Motor neuron (in vitro differentiated cells): ENCODE measurements around the gene MINDY4. TPM values are rescaled to one million over a fixed set of nuclear protein-coding genes. Genes with fewer than 3 reads are reported as not detected.

Experiments
- ATAC-seq, 8 experiments: fragments of 200-7000 bp; cut with Tn5 transposase; replicated peaks in 6 of 8; 2 replicates each; pipeline ENCODE4 v1.8.0; 2021; ENCODE audit warnings: mild to moderate bottlenecking in 8 of 8, moderate library complexity in 8 of 8
- H3K27ac ChIP-seq, 2 donors: fragments of 250-450 bp; sonication (Bioruptor Pico); 2 replicates each; pipeline ENCODE4 v1.9.0; 2021; ENCODE audit warnings: antibody characterized with exemption in 2 of 2, mild to moderate bottlenecking in 2 of 2, moderate library complexity in 1 of 2
- H3K4me1 ChIP-seq, 2 donors: fragments of 250-450 bp; sonication (Bioruptor Pico); replicated peaks in 1 of 2; 2 replicates each; pipeline ENCODE4 v1.6.1; 2021; ENCODE audit warnings: antibody characterized with exemption in 2 of 2, mild to moderate bottlenecking in 2 of 2, moderate library complexity in 1 of 2
- H3K4me3 ChIP-seq, 5 donors: fragments of 250-450 bp; sonication (Bioruptor Pico); 2 replicates each; pipeline ENCODE4 v1.9.0; 2021; ENCODE audit warnings: antibody characterized with exemption in 5 of 5, mild to moderate bottlenecking in 5 of 5, moderate library complexity in 4 of 5
- WGBS, 10 experiments: fragments of 450-650 bp; shearing (Covaris generic); methylation state at CpG; one replicate each; pipeline ENCODE4 v1.0.0; 2022; 5-methylcytosine and 5-hydroxymethylcytosine counted together
- in situ Hi-C, 9 experiments: fragments of 400-800 bp; cut with MboI; loops; one replicate each; pipeline ENCODE4 v1.15.0; 2021; ENCODE audit warnings: low sequenced_read_pairs in 9 of 9, low pct_unique_long_range_greater_than_20kb in 2 of 9; ENCODE audit not compliant: unreplicated experiment in 9 of 9
- total RNA-seq, 8 experiments: library from RNA; unstranded; fragments of 300-600 nt; gene quantifications; 2 replicates each; pipeline versions ENCODE4 v1.2.3 to v1.2.4, GENCODE V29; 2022

MINDY4 gene
- total RNA-seq, 8 experiments from 2014 or later = 2.5 to 12.3 (median 4.6) TPM

DNA sequence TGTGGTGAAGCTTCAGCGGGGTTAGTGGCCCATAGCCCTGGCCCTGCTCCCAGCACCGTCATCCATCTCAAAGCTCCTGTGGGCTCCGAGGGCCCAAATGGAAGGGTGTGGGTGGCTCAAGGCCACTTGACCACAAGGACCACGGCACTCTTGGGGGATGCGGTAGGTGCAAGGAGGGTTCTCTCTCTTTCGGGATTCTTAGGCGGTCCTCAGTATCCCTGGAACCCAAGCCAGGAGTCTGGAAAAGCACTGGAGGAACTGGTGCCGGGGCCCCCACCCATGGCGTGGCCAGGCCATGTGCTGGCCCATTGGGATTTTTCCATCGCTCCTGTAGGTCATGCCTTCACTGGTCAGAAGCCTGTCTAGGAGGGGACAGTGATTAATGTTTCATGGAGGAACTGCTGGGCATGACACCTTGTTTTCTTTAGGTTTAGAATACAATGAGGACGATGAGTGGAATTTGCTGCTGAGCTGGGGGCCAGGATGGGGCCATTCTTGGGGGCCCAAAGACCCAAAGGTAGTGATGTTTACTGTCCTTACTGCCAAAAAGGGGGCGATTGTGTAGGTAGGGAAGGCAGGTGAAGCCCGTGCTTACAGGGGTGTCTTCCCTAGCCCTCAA, 157.1 kb downstream of the MINDY4 start:
- WGBS, 10 experiments = 58 to 100% (median 93%) methylated on average over 1 to 7 of the region's 13 CpGs; no CpG with 5 or more reads in 3 of the 10 experiments
- in situ Hi-C loops = no loop called here
- no peak overlapping the region for H3K4me3 ChIP-seq
- peaks cover under 1 to 4% of the 10 kb centered on the region in 2 donors for H3K4me1 ChIP-seq
- H3K27ac ChIP-seq = no peak overlapping the region
- no peak for ATAC-seq

DNA sequence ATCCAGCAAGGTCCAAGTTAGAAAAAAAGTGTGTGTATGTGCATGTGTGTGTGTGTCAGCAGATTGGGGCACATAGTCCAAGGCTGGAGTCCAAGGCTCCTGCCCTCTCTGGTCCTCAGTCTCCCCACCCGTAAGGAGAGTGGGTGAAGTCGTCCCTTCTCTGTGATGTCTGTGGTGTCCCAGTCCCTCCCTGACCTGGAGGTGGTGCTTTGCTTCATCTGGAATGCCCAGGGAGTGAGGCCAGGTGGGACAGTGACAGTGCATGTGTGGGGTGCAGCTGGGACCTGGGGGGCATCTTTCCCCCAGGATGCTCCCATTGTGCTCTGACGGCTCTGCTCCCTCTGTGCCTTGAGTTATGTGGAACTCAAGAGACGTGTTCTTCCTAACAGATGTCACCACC, 158.5 kb downstream of the MINDY4 start:
- in situ Hi-C loops = no loop called here
- WGBS, 10 experiments = 40 to 100% (median 87%) methylated on average over 1 to 2 of the region's 4 CpGs; no CpG with 5 or more reads in 6 of the 10 experiments
- Histone ChIP-seq H3K27ac (no peak overlapping the region), H3K4me3 (no peak overlapping the region), H3K4me1 (peaks cover 4 to 12% of the 10 kb centered on the region in 2 donors)
- no peak for ATAC-seq

DNA sequence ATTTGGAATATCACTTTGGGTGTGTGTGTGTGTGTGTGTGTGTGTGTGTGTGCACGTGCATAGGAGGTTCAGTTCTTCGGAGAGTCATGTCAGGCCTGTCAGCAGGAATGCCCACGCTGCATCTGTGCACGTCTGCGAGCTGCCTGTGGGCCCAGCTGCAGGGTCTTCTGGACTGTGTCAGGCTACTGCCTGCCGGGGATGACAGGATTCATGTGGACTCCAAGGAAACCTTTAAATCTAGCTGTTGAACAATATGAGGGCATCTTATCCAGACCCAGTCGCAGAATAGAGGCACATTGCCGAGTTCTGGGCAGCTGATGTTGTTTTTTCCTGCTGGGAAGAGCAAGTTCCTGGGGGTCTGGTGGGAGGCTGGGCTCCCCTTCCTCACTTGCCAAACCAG, 159.4 kb downstream of the MINDY4 start:
- peaks cover 4 to 12% of the 10 kb centered on the region in 2 donors for H3K4me1 ChIP-seq
- H3K4me3 ChIP-seq = no peak overlapping the region
- no peak overlapping the region for H3K27ac ChIP-seq
- 0 to 83% (median 64%) methylated on average over 1 to 8 of the region's 8 CpGs; no CpG with 5 or more reads in 3 of the 10 experiments for WGBS, 10 experiments
- in situ Hi-C loops = no loop called here
- peak in 5 of 8 experiments; percentile 54 to 78 (median 66) for ATAC-seq

DNA sequence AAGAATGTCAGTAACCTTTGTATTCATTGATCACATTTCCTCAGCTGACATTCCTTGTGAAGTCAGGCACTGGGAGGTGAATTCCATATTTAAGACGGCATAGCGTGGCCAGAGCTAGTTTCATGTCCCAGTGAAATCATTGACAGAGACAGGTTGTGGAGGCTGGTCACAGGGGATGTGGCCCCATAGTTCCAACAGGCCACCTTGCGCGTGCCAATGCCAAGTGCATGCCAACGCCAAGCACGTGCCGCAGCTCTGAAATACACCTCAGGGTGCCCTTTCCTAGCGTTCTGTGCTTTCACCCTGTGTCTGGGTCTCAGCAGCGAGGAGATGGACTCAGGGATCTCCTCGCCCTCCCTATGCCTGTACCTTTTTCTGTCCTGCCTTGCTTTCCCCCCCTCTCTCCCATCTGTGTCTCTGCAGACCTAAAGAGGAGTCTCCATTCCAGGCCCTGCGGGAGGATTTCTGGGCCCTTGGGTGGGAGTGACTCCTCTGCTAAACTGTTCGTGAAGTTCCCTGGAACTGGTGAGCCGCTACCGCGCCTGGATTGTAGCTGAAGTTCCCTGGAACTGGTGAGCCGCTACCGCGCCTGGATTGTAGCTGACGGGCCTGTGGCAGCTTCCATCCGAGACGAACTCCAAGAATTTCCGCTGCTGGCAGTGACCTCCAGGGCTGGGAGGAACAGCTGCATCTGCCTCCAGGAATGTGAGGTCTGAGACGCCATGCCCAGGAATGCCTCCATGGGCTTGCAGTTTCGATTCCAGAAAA, 160.1 kb downstream of the MINDY4 start:
- Histone ChIP-seq H3K4me1 (peaks cover 4 to 12% of the 10 kb centered on the region in 2 donors), H3K27ac (no peak overlapping the region), H3K4me3 (no peak overlapping the region)
- WGBS, 10 experiments = 74 to 100% (median 95%) methylated on average over 3 to 10 of the region's 24 CpGs; no CpG with 5 or more reads in 2 of the 10 experiments
- in situ Hi-C loops = no loop called here
- ATAC-seq = peak in 2 of 8 experiments; percentile 17 to 42

DNA sequence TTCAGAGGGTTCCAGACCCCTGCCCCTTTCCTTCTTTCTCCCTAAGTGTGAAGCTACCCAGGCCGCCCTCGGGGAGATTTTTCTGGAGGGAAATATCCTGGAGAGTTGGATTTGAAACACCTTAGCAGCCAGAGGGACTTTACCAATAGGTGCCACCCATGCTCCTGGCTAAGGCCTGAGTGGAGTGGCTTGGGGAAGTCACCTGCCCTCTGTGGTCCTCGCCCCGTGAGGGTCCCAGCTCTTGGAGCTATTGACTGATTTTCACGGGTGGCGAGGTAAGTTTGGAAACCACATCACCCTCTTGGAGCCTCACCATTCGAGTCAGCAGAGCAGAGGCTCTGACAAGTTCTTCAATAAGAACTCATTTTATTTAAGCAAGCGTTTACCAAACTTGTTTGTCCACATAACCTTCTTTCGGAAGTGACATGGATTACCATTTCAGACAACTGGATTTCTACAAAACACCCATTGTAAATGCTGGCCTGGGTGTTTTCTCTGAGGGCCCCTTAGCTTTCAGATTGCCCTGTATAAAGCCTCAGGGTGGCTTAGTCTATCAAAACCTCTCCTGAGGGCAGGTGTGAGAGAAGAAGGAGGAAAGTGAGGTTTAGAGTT, 160.8 kb downstream of the MINDY4 start:
- Histone ChIP-seq H3K4me3 (no peak overlapping the region), H3K27ac (no peak overlapping the region), H3K4me1 (peaks cover 4 to 12% of the 10 kb centered on the region in 2 donors)
- in situ Hi-C loops = no loop called here
- 40 to 95% (median 86%) methylated on average over 3 to 9 of the region's 9 CpGs; no CpG with 5 or more reads in 2 of the 10 experiments for WGBS, 10 experiments
- ATAC-seq = no peak

DNA sequence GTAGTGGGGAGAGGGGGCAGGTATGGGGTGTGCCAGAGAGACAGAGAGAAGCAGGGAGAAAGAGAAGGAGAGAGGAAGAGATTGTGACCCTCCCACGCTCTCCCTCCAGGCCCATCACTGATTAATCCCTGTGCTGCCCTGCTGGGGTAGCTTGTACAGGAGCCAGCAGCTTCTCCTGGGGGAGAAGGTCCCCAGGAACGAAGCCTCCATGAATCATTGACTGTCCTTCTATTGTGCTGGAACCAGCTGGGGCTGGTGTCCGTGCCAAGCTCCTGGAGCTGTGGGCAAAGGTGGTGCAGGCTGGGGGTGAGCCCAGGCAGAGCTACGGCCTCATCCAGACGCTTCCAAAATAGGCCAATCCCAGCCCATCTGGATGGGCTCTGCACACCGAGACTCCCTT, 161.3 kb downstream of the MINDY4 start:
- ATAC-seq = peak in 1 of 8 experiments; percentile 11
- 50 to 100% (median 80%) methylated on average over 1 to 3 of the region's 6 CpGs; no CpG with 5 or more reads in 6 of the 10 experiments for WGBS, 10 experiments
- no peak overlapping the region for H3K4me3 ChIP-seq
- H3K27ac ChIP-seq = no peak overlapping the region
- in situ Hi-C loops = no loop called here
- H3K4me1 ChIP-seq = peaks cover 4 to 12% of the 10 kb centered on the region in 2 donors

- ATAC-seq = peak in 3 of 8 experiments; percentile 5 to 43 (median 8)
- in situ Hi-C loops = no loop called here
- H3K4me1 ChIP-seq = peaks cover 4 to 12% of the 10 kb centered on the region in 2 donors
Measured at GRCh38 chr7:30933124-30933974, 162.1 kb downstream of the MINDY4 start.

GRCh38 chr7:30934225-30934624, 163.0 kb downstream of the MINDY4 start:
- peaks cover 4 to 12% of the 10 kb centered on the region in 2 donors for H3K4me1 ChIP-seq
- H3K27ac ChIP-seq = no peak overlapping the region
- 60 to 100% (median 100%) methylated on average over 1 to 4 of the region's 5 CpGs; no CpG with 5 or more reads in 5 of the 10 experiments for WGBS, 10 experiments
- H3K4me3 ChIP-seq = no peak overlapping the region
- ATAC-seq = no peak
- in situ Hi-C loops = no loop called here

More at GRCh38 chr7:30933124-30933974, 162.1 kb downstream of the MINDY4 start:
- no peak overlapping the region for H3K27ac ChIP-seq
- no peak overlapping the region for H3K4me3 ChIP-seq
- WGBS, 10 experiments = 60 to 100% (median 72%) methylated on average over 1 to 9 of the region's 26 CpGs; no CpG with 5 or more reads in 3 of the 10 experiments

GRCh38 chr7:30934732-30935568, 163.7 kb downstream of the MINDY4 start:
- peaks cover 4 to 12% of the 10 kb centered on the region in 2 donors for H3K4me1 ChIP-seq
- WGBS, 10 experiments = 75 to 100% (median 88%) methylated on average over 2 to 4 of the region's 6 CpGs; no CpG with 5 or more reads in 4 of the 10 experiments
- in situ Hi-C loops = no loop called here
- no peak overlapping the region for H3K4me3 ChIP-seq
- H3K27ac ChIP-seq = no peak overlapping the region
- no peak for ATAC-seq

DNA sequence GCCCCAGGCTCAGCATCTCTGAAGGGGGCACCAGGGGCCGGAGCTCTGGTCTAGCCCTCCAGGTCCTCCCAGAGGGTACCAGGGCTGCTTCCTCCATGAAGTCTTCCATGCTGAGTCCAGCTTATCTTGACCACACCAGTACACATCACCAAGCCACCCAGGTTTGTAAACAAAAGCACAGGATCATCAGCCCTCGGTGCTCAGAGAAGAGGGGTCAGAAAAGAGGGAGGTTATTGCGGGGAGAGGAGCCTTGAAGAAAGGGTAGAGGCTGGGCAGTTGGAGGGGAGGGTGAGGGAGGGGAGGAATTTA, 164.3 kb downstream of the MINDY4 start:
- H3K4me3 ChIP-seq = no peak overlapping the region
- H3K27ac ChIP-seq = no peak overlapping the region
- in situ Hi-C loops = no loop called here
- peaks cover 4 to 12% of the 10 kb centered on the region in 2 donors for H3K4me1 ChIP-seq
- 100% methylated on average over 1 of the region's 3 CpGs; no CpG with 5 or more reads in 9 of the 10 experiments for WGBS, 10 experiments
- no peak for ATAC-seq

GRCh38 chr7:30936650-30937245, 165.5 kb downstream of the MINDY4 start:
- Histone ChIP-seq H3K4me1 (peaks cover 4 to 8% of the 10 kb centered on the region in 2 donors), H3K27ac (no peak overlapping the region), H3K4me3 (no peak overlapping the region)
- no peak for ATAC-seq
- in situ Hi-C loops = no loop called here
